Prostate gland (tissue), 2 donors: ENCODE measurements around the gene KRTAP2-2.

Source experiments
- POLR2A ChIP-seq: fragments of 450-650 bp; IDR thresholded peaks from one replicate; pipeline ENCODE4 v1.6.1; 2016; ENCODE audit warnings: antibody characterized with exemption, mild to moderate bottlenecking
- TF ChIP-seq, protein P1 (sequence below), 4 experiments: fragments of 200-600 bp in 2 of 4; fragments of 450-650 bp in 2 of 4; sonication (generic) in 2 of 4; IDR thresholded peaks; 1 replicate in 3 of 4; 2 replicates in 1 of 4; pipeline ENCODE4 v1.5.1; 2016 to 2019; ENCODE audit warnings: antibody characterized with exemption in 4 of 4, mild to moderate bottlenecking in 2 of 4, moderate library complexity in 2 of 4

DNA sequence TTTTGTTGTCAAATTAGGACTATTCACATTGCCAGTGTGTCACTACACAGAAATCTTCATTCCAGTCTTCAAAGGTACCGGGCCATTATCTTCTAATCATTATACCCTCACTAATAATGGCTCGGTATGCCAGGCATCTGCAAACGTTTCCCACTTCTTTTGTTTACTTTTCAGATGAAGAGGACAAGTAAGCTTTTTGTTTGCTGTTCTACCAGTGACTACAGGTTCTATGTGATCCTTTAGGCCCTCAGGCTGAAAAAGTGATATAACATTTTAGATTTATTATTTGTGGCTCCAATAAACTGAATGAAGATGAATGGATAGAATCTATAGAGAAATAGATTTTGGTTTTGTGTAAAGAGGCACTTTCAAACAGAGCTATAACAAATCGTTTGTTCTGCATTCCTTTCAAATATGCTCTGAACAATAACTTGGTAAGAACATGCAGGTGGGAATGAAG is 45.7 kb downstream of the KRTAP2-2 start:
- TF ChIP-seq, protein P1, sequence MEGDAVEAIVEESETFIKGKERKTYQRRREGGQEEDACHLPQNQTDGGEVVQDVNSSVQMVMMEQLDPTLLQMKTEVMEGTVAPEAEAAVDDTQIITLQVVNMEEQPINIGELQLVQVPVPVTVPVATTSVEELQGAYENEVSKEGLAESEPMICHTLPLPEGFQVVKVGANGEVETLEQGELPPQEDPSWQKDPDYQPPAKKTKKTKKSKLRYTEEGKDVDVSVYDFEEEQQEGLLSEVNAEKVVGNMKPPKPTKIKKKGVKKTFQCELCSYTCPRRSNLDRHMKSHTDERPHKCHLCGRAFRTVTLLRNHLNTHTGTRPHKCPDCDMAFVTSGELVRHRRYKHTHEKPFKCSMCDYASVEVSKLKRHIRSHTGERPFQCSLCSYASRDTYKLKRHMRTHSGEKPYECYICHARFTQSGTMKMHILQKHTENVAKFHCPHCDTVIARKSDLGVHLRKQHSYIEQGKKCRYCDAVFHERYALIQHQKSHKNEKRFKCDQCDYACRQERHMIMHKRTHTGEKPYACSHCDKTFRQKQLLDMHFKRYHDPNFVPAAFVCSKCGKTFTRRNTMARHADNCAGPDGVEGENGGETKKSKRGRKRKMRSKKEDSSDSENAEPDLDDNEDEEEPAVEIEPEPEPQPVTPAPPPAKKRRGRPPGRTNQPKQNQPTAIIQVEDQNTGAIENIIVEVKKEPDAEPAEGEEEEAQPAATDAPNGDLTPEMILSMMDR (IDR thresholded peaks at IDR 0.05), result no peak
- no peak for TF ChIP-seq POLR2A
